HCT116 (cell line): ENCODE results near the gene UBQLN4.

ENCODE experiments used
- POLR2AphosphoS5 ChIP-seq: IDR thresholded peaks from 2 replicates; pipeline ENCODE4 v1.6.1; 2011; ENCODE audit warnings: mild to moderate bottlenecking, low read depth, low read length, moderate library complexity
- YY1 ChIP-seq: IDR thresholded peaks from 2 replicates; pipeline ENCODE4 v1.6.1; 2011; ENCODE audit warnings: low read length, low read depth, moderate library complexity, mild to moderate bottlenecking; ENCODE audit not compliant: insufficient replicate concordance; ENCODE audit errors: extremely low read depth
- TF ChIP-seq, protein P1 (sequence below), 3 experiments: fragments of 200-600 bp in 1 of 3; sonication (generic) in 1 of 3; IDR thresholded peaks in 2 of 3; conservative IDR thresholded peaks in 1 of 3; 2 replicates each; pipeline ENCODE4 v1.5.1; 2012 to 2017; ENCODE audit warnings: low read depth in 2 of 3, low read length in 2 of 3, antibody characterized with exemption in 1 of 3, borderline replicate concordance in 1 of 3, control low read depth in 1 of 3, mild to moderate bottlenecking in 1 of 3, mixed read lengths in 1 of 3, mixed run types in 1 of 3, moderate library complexity in 1 of 3; ENCODE audit not compliant: insufficient read depth in 1 of 3

DNA sequence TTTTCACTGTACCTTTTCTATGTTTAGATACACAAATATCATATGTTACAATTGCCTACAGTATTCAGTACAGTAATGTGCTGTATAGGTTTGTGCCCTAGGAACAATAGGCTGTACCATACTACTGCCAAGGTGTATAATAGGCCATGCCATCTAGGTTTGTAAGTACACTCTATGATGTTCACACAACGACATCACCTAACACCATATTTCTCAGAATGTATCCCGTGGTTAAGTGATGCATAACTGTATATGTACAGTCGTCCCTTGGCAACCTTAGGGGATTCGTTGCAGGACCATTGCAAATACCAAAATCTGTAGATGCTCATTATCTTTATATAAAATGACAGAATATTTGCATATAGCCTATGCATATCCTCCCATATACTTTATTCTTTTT is 27.0 kb downstream of the UBQLN4 start:
- TF ChIP-seq YY1 = no peak
- TF ChIP-seq POLR2AphosphoS5 = no peak
- TF ChIP-seq, protein P1, sequence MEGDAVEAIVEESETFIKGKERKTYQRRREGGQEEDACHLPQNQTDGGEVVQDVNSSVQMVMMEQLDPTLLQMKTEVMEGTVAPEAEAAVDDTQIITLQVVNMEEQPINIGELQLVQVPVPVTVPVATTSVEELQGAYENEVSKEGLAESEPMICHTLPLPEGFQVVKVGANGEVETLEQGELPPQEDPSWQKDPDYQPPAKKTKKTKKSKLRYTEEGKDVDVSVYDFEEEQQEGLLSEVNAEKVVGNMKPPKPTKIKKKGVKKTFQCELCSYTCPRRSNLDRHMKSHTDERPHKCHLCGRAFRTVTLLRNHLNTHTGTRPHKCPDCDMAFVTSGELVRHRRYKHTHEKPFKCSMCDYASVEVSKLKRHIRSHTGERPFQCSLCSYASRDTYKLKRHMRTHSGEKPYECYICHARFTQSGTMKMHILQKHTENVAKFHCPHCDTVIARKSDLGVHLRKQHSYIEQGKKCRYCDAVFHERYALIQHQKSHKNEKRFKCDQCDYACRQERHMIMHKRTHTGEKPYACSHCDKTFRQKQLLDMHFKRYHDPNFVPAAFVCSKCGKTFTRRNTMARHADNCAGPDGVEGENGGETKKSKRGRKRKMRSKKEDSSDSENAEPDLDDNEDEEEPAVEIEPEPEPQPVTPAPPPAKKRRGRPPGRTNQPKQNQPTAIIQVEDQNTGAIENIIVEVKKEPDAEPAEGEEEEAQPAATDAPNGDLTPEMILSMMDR (IDR thresholded peaks at IDR 0.05 in 2 of 3, conservative IDR thresholded peaks at IDR 0.05 in 1 of 3; ENCODE audit: borderline replicate concordance in 1 of 3, insufficient read depth in 1 of 3, low read depth in 2 of 3, low read length in 2 of 3) = no peak
